Endometrial microvascular endothelial cells (primary cell): ENCODE measurements around the gene TNFRSF14. TPM values are rescaled to one million over a fixed set of nuclear protein-coding genes. Genes with fewer than 3 reads are reported as not detected.
"Not testable (repeated sequence)": the region's sequence is repeated elsewhere in the genome, so short reads cannot be mapped to it uniquely, and the experiment has no call there.

Experiments
- in situ Hi-C: cut with HindIII; loops from 2 replicates; pipeline ENCODE4 v1.10.0; 2017; ENCODE audit warnings: low sequenced_read_pairs, low pct_unique_long_range_greater_than_20kb; ENCODE audit errors: inconsistent ontology term
- total RNA-seq: library from RNA; depleted of rRNA; stranded (reverse); fragments of >200 nt; gene quantifications from one replicate; pipeline ENCODE4 v1.2.3, GENCODE V29; 2015; ENCODE audit errors: inconsistent ontology term

The TNFRSF14 gene
- total RNA-seq, 1 donor from 2014 or later = 41.4 TPM

GRCh38 chr1:2577565-2578075 lies 21.4 kb downstream of the TNFRSF14 start:
- in situ Hi-C loops = not testable (repeated sequence)

GRCh38 chr1:2578758-2579118 lies 22.6 kb downstream of the TNFRSF14 start:
- in situ Hi-C loops = no loop called here

GRCh38 chr1:2580691-2581090 lies 24.5 kb downstream of the TNFRSF14 start:
- in situ Hi-C loops = no loop called here

GRCh38 chr1:2582391-2582790 lies 26.2 kb downstream of the TNFRSF14 start:
- in situ Hi-C loops = no loop called here

- in situ Hi-C loops = no loop called here
Observed at GRCh38 chr1:2583331-2583791, 27.2 kb downstream of the TNFRSF14 start.

- in situ Hi-C loops = no loop called here
Observed at GRCh38 chr1:2583871-2584351, 27.7 kb downstream of the TNFRSF14 start.

- in situ Hi-C loops = no loop called here
Observed at GRCh38 chr1:2584686-2585317, 28.6 kb downstream of the TNFRSF14 start.

GRCh38 chr1:2585318-2586092 lies 29.3 kb downstream of the TNFRSF14 start:
- in situ Hi-C loops = no loop called here

- in situ Hi-C loops = no loop called here
Observed at GRCh38 chr1:2586154-2587070, 30.2 kb downstream of the TNFRSF14 start, which contains the start of gene PRXL2B. PRXL2B (plus strand) TSS chr1:2586777; CDS start chr1:2586886, 109 bp downstream.

GRCh38 chr1:2587071-2587859 lies 31.1 kb downstream of the TNFRSF14 start:
- in situ Hi-C loops = no loop called here

- in situ Hi-C loops = no loop called here
Observed at GRCh38 chr1:2587860-2588571, 31.8 kb downstream of the TNFRSF14 start.

- in situ Hi-C loops = no loop called here
Observed at GRCh38 chr1:2588661-2589430, 32.7 kb downstream of the TNFRSF14 start.

- in situ Hi-C loops = no loop called here
Observed at GRCh38 chr1:2589431-2590232, 33.5 kb downstream of the TNFRSF14 start.

GRCh38 chr1:2590233-2591141 lies 34.3 kb downstream of the TNFRSF14 start:
- in situ Hi-C loops = no loop called here

- in situ Hi-C loops = no loop called here
Observed at GRCh38 chr1:2591233-2591580, 35.0 kb downstream of the TNFRSF14 start.
